Suppressor macrophage treated with lipopolysaccharide for 1 hour (primary cell): ENCODE data around the gene BIRC6.
A peak's percentile ranks its signal among the peaks of the same experiment; 100 is the strongest.

Source experiments
- DNase-seq, 3 donors: peaks; one replicate each; pipeline ENCODE4 v3.0.0-alpha.2; 2020 to 2022

BIRC6 gene

DNA sequence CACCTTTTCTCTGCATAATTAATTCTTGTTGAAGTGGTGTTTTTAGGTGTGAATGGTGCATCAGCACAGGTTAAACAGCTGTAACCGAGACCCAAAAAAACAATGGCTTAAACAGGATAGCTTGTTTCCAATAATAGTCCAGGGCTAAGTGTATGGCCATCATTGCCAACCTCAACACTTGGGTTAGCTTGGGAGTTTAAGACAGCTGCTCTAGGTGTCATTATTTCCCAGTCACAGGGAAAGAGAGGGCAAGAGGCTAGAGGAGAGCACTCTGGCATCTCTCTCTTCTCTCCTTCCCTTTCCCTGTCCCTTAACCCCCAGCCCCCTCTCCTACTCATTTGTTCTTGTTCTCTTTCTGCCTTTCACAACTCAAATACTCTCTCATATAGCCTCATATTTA lies 21.1 kb downstream of the BIRC6 start:
- no peak for DNase-seq

DNA sequence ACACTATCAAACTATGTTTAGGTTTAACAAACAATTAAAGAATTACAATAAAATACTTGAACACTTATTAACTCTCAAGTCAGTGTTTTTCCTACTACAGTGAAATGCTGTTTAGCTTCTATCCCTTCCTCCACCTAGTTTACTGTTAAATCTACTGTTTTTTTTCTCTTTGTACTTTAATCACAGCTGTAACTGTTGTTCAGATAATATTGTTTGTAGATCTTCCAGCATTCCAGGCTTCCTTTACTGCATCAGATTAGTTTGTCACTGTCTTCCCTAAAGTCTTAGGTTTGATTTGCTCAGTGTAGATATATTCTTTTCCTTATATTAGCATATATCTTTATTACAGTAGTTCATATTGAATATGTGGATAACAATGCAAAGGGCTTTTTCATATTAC lies 22.5 kb downstream of the BIRC6 start:
- no peak for DNase-seq

DNA sequence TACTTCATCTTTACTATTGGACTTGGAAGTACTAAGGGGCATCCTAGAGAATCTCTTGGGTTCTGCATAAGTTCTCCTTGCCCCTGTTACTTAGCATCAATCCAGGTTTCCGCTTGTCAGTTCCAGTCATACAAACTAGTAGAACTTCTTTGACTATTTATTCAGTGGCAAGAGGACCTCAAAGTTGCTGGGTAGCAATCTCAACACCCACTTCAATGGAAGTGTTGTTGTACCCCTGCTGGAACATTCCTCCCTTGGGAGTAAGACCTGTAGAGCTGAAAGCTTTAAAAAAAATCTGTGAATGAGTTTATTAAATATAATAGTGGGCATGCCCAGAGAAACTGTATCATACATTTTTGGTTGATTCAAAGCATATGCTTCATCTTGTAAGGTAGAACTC lies 27.0 kb downstream of the BIRC6 start:
- DNase-seq = peak in 1 of 3 donors; percentile 6

DNA sequence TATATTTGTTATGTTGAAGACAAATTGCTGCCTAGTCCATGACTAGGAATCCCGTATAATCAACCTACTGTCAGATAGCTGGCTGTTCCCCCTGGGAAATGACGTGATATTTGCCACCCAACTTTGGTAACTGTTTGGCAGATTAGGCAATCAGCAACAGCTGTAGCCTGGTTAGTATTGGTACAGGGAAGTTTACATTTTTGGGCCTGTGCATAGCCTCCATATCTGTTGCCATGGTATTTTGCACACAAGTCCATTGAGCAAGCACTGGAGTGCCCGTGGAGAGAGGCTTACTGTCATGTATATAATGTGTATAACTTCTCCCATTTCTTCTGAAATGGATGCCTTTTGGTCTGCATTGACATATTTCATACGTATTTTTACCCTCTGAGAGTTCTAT lies 27.7 kb downstream of the BIRC6 start:
- peak; percentile 34 to 56 (median 43) for DNase-seq

DNA sequence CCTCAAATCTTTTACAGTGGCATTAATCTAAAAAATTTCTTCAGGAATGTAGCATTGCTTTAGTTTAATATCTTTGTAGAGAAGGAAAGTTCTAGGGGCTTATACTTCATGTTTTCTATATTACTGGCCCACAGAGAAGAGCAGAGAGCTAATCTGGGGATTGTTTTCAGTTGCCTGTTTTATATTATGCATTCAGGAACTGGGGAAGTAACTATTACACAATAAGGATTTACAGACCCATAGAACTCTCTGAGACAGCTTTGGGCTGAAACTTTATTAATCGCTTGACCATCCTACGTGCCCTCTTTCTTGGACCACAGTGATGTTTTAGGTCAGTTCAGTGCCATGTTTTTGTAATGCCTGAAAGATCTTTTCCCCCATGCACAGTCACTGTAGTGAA lies 29.9 kb downstream of the BIRC6 start:
- peak in 1 of 3 donors; percentile 6 for DNase-seq

DNA sequence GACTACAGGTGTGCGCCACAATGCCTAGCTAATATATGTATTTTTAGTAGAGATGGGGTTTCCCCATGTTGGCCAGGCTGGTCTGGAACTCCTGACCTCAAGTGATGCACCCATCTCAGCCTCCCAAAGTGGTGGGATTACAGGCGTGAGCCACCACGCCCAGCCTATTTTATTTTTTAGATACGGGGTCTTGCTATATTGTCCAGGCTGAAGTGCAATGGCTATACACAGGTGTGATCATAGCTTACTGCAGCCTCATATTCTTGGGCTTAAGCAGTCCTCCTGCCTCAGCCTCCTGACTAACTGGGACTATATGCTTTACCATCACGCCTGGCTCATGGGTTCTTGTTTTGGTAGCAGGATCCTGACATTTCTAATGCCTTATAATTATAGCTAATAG lies 42.4 kb downstream of the BIRC6 start:
- no peak for DNase-seq

DNA sequence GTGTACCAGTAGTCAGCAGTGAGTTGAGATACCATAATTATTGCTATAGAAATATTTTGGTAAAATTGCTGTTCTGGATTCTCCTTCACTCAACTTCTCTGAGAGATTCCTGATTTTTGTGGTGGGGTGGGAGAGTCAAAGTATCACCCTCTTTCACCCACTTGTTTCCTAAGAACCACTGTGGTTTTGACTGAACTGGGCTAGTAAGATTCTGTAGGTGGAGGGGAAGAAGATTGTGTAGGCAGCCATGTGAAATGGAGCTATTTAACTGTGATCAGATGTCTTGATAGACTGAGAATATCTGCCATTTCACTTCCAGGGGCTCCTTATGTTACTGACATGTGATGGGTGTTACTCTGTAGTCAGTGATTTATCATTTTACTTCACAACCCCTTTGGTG lies 45.3 kb downstream of the BIRC6 start:
- DNase-seq = peak; percentile 37 to 49 (median 47)

DNA sequence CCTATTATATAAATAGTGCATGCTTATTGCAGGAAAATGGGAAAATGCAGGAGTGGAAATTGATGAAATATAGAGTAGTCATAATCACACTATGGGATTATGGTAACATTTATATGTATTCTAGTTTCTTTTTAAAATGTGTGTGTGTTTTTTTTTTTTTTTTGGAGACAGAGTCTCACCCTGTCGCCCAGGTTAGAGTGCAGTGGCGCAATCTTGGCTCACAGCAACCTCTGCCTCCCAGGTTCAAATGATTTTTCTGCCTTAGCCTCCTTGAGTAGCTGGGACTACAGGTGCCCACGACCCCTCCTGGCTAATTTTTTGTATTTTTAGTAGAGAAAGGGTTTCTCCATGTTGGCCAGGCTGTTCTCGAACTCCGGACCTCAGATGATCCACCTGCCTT lies 47.0 kb downstream of the BIRC6 start:
- no peak for DNase-seq

DNA sequence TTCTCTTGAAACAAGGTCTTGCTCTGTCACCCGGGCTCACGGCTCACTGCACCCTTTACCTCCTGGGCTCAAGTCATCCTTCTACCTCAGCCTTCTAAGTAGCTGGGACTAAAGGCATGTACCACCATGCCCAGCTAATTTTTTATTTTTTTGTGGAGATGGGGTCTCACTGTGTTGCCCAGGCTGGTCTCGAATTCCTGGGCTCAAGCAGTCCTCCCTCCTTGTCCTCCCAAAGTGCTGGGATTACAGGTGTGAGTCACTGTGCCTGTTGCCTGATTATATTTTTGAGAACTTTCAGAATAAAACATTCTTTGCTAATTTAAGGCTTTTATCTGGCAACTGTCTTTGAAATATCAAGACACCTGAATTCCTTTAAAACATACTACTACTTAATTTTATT lies 47.9 kb downstream of the BIRC6 start:
- no peak for DNase-seq

DNA sequence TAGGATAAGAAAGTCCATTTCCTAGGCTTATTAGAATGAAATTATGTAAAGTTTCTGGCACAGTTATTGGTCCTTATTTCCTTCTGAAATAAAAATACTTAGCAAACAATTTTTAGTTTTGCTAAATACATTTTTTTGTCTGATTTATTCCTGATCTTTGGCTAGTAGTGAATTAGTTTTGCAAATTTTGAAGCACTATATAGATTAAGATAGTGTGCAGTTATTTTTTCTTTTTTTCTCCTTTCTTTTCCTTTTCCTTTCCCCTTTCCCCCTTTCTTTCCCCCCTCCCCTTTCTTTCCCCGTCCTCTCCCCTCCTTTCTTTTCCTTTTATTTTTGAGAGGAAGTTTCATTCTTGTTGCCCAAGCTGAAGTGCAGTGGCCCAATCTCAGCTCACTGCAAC lies 59.7 kb downstream of the BIRC6 start:
- DNase-seq = no peak

DNA sequence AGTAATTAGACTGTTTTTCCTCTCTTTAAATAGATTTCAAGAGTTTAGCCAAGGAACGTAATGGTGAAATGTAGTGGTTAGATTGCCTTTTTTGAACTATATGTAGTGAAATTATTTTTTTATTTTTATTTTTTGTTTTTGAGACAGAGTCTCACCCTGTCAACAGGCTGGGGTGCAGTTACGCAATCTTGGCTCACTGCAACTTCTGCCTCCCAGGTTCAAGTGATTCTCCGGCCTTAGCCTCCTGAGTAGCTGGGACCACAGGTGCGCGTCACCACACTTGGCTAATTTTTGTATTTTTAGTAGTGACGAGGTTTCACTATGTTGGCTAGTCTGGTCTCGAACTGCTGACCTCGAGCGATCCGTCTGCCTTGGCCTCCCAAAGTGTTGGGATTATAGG lies 60.8 kb downstream of the BIRC6 start:
- no peak for DNase-seq

DNA sequence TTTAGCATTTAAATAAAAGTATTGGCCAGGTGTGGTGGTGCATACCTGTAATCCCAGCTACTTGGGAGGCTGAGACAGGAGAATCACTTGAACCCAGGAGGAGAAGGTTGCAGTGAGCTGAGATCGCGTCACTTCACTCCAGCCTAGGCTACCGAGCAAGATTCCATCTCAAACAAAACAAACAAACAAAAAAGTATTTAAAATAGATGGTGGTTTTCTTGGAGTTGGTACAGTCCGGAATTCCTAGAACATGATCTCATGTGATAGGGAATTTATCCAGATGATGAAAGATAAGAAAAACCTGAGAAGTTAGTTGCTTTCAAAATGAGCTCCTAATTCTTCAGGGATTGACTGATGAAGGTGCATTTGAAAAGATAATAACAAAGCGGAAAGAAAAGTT lies 62.0 kb downstream of the BIRC6 start:
- peak; percentile 7 to 34 (median 23) for DNase-seq

DNA sequence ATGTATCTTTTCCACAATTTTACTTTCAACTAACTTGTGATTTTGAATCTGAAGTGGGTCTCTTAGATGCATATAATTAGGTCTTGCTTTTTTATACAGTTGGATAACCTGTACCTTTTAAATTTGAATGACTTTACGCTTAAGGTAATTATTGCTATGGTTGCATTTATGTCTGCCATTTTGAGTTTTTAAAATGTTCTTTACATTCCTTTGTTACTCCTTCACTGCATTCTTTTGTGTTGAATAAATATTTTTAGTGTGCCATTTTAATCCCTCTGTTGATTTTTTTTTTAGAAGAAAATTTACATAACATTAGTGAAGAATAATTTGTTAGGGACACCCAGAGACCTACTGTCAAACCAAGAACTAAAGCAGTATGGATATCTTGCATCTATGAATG lies 65.3 kb downstream of the BIRC6 start:
- DNase-seq = no peak

DNA sequence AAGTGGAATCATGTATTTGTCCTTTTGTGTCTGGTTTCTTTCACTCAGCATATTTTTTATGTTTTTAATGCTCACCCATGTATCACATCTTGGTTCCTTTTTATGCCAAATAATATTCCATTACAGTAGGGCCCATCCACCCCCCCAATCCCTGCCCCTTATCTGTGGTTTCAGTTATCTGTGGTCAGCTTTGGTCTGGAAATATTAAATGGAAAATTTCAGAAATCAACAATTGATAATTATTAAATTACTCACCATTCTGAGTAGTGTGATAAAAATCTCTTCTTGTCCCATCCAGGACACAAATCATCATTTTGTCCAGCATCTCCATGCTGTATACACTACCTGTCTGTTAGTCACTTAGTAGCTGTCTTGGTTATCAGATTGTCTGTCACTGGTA lies 66.7 kb downstream of the BIRC6 start:
- no peak for DNase-seq

DNA sequence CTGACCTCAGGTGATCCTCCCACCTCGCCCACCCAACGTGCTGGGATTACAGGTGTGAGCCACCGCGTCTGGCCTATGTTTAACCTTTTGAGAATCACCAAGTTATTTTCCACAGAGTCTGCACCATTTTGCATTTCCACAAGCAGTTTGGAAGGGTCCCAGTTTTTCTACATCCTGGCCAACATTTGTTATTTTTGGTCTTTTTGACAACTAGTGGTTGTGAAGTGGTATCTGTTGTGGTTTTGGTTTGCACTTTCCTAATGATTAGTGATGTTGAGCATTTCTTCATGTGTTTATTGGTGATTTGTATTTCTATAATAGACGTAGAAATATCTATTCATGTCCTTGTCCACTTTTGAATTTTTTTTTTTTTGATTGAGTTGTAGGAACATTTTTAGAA lies 67.9 kb downstream of the BIRC6 start:
- DNase-seq = no peak

DNA sequence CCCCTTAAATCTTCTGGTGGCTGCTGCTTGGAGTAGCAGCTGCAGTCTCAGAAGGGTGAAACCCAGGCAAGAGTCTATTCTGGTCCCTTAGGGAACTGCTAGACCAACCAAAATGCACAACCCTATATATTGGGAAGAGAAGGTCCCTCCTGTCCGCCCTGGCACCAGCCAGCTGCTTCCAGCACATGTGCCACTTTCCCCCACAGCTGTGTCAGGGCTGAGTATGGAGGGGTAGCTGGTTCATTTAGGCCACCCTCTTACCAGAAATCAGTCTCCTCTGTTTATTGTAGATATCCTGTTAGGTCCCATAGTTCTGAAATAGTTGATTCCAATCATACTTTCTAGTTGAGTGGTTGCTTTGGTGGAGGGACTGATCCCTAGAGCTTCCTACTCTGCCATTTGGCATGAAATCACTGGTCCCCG lies 68.9 kb downstream of the BIRC6 start:
- DNase-seq = no peak

DNA sequence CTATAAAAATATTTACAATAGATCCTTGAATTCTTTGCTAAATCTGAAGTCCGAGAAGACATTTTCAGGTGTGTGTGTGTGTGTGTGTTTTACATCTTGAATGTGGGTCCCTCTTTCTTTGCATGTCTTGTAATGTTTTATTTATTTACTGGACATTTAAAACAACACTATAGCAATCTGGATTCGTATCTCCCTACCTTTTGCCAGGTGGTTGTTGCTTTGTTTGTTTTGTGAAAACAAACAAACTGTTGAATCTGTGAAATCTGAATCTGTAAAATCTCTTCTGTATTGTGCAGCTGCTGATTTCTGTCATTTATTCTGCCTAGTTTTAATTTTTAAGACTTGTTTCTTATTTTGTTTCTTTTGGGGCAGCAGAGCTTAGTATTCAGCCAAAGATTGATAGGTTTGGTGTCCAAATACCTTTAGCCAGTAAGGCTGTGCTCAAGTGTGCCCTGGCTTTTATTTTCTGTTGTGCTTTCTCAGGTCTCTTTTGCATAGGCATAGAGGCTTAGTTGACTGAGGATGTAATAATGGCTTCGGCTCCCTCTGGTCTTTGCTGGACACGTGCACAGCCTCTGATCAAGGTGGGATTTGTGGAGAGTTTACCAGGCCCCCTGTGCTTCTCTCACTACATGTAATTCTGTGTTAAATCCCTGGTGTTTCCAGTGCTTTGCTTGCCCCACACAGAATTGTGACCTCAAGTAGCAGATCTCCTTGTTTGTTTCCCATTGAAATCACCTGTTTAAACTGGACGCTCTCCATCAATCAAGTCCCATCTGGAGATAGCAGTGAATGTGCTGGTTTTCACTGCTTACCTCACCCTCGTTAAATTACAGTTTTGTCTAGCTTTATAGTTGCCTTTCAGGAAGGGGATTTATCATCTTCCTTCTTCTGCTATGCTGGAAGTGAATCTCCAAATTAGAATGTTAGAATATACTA lies 71.1 kb downstream of the BIRC6 start:
- DNase-seq = no peak

DNA sequence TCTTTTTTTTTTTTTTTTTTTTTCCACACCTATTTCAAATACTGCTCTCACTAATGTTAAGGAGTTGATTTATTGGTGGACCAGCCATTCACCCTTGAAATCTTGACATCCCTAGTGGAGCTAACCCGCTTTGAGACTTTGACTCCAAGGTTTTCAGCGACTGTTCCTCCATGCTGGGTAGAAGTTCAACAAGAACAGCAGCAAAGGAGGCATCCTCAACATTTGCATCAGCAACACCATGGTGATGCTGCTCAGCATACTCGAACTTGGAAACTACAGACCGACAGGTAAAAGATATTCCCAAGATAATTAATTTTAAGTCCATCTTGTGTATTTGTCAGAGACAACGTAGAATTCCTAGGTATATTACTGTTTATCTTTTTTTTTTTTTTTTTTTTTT lies 74.0 kb downstream of the BIRC6 start:
- DNase-seq = no peak

DNA sequence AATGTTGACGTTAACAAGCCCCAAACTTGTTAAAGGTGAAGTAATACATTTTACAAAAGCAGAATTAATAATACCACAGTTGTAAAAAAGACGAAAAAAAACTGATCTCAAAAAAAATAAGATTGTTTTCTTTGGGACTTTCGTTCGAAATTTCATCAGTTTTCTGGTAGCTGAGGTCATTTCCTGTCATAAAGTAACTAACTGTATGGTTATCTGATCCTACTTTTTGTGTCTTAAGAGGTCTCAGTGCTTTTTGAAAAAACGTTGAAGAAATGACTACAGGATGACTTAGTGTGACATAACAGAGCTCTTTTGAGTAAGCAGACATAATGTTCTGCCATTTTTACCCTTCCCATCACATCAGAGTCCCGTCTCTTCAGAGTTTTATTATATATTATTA lies 79.3 kb downstream of the BIRC6 start:
- DNase-seq = no peak

DNA sequence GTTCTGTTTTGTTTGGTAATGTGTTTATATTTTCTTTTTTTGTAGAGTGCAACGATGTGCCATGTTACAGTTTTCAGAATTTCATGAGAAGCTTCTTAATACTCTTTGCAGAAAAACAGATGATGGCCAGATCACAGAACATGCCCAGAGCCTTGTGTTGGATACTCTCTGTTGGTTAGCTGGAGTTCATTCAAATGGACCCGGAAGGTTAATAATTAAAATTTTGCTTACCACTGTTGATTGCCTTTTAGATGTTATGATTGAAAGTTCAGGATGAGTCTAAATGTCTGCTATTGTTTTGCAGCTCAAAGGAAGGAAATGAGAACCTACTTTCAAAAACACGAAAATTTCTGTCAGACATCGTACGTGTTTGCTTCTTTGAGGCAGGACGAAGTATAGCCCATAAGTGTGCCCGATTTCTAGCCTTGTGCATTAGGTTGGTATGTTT lies 85.2 kb downstream of the BIRC6 start:
- no peak for DNase-seq

DNA sequence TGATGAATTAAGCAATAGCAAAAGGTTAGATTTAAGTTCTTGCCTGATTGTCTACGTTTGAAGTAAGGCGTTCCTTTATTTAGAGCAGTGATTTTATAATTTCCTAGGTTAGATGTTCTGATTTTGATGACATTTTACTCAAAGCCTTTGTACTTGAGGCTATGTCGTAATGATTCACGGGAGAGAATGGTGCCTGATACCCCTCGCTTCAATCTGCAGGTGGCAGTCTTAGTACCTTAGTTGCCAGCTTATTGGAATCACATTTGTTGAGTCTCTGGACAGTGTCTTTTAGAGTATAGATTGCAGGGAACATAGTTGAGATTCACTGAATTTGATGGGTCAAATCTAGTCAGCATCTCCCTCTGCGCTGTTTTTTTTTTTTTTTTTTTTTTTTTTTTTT lies 89.5 kb downstream of the BIRC6 start:
- DNase-seq = no peak

DNA sequence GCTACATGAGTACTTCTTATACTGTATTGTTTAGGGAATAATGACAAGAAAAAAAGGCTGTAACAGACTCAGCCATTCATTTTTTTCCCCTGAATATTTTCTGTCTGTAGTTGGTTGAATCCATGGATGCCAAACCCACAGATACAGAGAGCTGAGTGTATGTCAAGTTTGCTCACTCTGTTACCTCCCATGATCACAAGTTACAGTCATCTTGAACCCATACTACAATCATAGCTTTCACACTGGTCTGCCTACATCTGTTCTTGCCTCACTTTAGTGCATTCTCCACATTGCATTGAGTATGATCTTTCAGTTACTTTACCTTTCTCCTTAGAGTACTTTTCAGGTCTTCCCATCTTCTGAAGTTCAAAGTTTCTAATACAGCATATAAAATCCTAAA lies 94.0 kb downstream of the BIRC6 start:
- DNase-seq = no peak

DNA sequence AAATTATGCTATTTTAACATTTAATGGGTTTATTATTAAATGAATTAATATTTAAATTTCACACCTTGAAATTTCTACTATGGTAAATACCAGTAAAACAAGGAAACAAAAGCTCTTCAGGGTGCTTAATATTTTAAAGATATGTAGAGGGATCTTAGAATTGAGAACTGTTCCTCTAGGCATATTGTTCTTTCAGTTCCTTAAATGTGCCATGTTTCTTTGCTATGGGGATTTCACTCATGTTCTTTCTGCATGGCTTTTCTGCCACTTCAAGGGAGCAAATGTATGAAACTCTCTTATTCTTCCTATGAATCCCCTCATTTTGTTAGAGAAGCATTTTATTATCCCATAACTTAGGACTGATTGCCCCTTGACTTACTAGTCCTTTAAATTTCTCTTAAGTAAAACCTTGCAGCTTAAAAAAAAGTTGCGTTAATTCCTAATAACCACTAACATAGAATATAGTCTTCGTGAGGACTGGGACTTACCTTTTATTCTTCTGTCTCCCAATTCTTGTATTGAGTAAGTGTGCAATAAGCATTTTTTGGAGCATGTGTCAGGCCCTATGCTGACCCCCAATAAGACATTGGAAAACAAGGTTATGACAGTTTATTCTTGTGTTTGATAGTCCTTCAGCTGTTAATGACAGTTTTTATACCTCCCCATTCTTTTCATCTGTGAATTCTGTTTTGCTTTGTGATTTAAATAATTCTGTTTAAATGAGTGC lies 95.7 kb downstream of the BIRC6 start:
- DNase-seq = peak in 1 of 3 donors; percentile 20
